Fibroblast of lung (primary cell): ENCODE measurements around the gene MEG3. TPM values are rescaled to one million over a fixed set of nuclear protein-coding genes. Genes with fewer than 3 reads are reported as not detected.

ENCODE experiments used
- DNase-seq, 2 donors: peaks; one replicate each; pipeline versions ENCODE4 v3.0.0 to v3.0.0-alpha.2; 2010; ENCODE audit warnings: low read depth in 2 of 2
- H2AFZ ChIP-seq: 2 replicates; pipeline ENCODE4 v1.5.1; 2012; ENCODE audit warnings: low read length, control low read depth, inconsistent platforms
- H3K27ac ChIP-seq: 2 replicates; pipeline ENCODE4 v1.5.1; 2011; ENCODE audit warnings: low read length, control low read depth; ENCODE audit not compliant: insufficient read depth
- H3K27me3 ChIP-seq: 2 replicates; pipeline ENCODE4 v1.5.1; 2011; ENCODE audit warnings: mild to moderate bottlenecking, low read length; ENCODE audit not compliant: control insufficient read depth, insufficient read depth
- H3K36me3 ChIP-seq: 2 replicates; pipeline ENCODE4 v1.5.1; 2011; ENCODE audit warnings: low read length; ENCODE audit not compliant: control insufficient read depth, insufficient read depth
- H3K4me1 ChIP-seq: 2 replicates; pipeline ENCODE4 v1.5.1; 2011; ENCODE audit warnings: low read length; ENCODE audit not compliant: control insufficient read depth, insufficient read depth; ENCODE audit errors: extremely low read depth
- H3K4me2 ChIP-seq: 2 replicates; pipeline ENCODE4 v1.5.1; 2011; ENCODE audit warnings: low read length, control low read depth; ENCODE audit not compliant: insufficient read depth; ENCODE audit errors: extremely low read depth
- H3K4me3 ChIP-seq, 4 experiments: fragments of 200-600 bp in 1 of 4; sonication (generic) in 1 of 4; replicated peaks in 1 of 4; 2 replicates each; pipeline ENCODE4 v1.5.1; 2011 to 2016; ENCODE audit warnings: low read length in 4 of 4, low read depth in 3 of 4, mild to moderate bottlenecking in 3 of 4, control low read depth in 2 of 4, inconsistent platforms in 1 of 4, mixed read lengths in 1 of 4; ENCODE audit not compliant: insufficient read depth in 1 of 4; ENCODE audit errors: control extremely low read depth in 1 of 4
- H3K79me2 ChIP-seq: 2 replicates; pipeline ENCODE4 v1.5.1; 2012; ENCODE audit warnings: mild to moderate bottlenecking, low read length, inconsistent platforms; ENCODE audit not compliant: control insufficient read depth, insufficient read depth
- H3K9ac ChIP-seq: 2 replicates; pipeline ENCODE4 v1.5.1; 2011; ENCODE audit warnings: mild to moderate bottlenecking, low read length, control low read depth; ENCODE audit not compliant: insufficient read depth
- H3K9me3 ChIP-seq: 2 replicates; pipeline ENCODE4 v1.5.1; 2012; ENCODE audit warnings: low read depth, low read length; ENCODE audit not compliant: control insufficient read depth, insufficient read depth
- H4K20me1 ChIP-seq: 2 replicates; pipeline ENCODE4 v1.5.1; 2011; ENCODE audit warnings: low read length; ENCODE audit not compliant: control insufficient read depth, insufficient read depth; ENCODE audit errors: extremely low read depth
- EZH2 ChIP-seq: IDR thresholded peaks from 2 replicates; pipeline ENCODE4 v1.5.1; 2012; ENCODE audit warnings: low read length, control low read depth, mild to moderate bottlenecking; ENCODE audit errors: missing control alignments
- polyA plus RNA-seq, 2 donors: library from polyadenylated mRNA; depleted of rRNA in 1 of 2; stranded (reverse) in 1 of 2; unstranded in 1 of 2; fragments of >200 nt; gene quantifications; 2 replicates each; pipeline ENCODE4 v1.2.1, GENCODE V29; 2011 to 2012; ENCODE audit warnings: missing spikeins in 1 of 2
- total RNA-seq: library from RNA; depleted of rRNA; stranded (reverse); fragments of >200 nt; gene quantifications from 2 replicates; pipeline ENCODE4 v1.2.1, GENCODE V29; 2014
- TF ChIP-seq, protein P1 (sequence below), 2 donors: IDR thresholded peaks in 1 of 2; conservative IDR thresholded peaks in 1 of 2; 1 replicate in 1 of 2; 2 replicates in 1 of 2; pipeline ENCODE4 v1.5.1; 2011 to 2012; ENCODE audit warnings: low read length in 2 of 2, control low read depth in 1 of 2, inconsistent platforms in 1 of 2, low read depth in 1 of 2, mild to moderate bottlenecking in 1 of 2

Gene MEG3
- total and polyA plus RNA-seq, 2 donors (not counting 1 experiment from before 2014, with no cell fraction given): 104 to 182 TPM

DNA sequence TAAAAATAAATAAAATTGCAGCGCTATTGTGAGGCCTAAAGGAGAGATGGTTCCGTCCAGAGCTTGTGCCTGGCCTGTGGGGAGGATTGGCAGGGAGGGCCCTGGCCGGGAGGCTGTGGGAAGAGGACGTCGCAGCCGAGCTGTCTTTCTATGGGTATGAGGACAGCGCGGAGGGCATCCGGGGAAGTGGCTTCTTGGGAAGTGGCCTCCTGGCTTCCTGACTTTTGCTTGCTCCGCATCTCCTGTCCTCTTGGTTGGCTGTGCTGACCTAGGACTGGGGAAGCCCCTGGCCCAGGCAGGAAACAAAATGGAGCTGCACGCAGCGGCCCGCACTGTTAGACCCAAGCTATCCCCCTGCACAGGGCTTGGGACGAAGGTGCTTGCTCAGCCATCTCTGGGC is 22.2 kb upstream of the MEG3 start:
- no peaks in the 10 kb centered on the region for H4K20me1 ChIP-seq
- no peaks in the 10 kb centered on the region for H3K9me3 ChIP-seq
- no peaks in the 10 kb centered on the region for H3K36me3 ChIP-seq
- no peak overlapping the region for H3K27ac ChIP-seq
- H3K4me1 ChIP-seq: no peaks in the 10 kb centered on the region
- DNase-seq: no peak
- no peaks in the 10 kb centered on the region for H3K79me2 ChIP-seq
- H2AFZ ChIP-seq: no peak overlapping the region
- H3K4me2 ChIP-seq: no peak overlapping the region
- TF ChIP-seq, protein P1, sequence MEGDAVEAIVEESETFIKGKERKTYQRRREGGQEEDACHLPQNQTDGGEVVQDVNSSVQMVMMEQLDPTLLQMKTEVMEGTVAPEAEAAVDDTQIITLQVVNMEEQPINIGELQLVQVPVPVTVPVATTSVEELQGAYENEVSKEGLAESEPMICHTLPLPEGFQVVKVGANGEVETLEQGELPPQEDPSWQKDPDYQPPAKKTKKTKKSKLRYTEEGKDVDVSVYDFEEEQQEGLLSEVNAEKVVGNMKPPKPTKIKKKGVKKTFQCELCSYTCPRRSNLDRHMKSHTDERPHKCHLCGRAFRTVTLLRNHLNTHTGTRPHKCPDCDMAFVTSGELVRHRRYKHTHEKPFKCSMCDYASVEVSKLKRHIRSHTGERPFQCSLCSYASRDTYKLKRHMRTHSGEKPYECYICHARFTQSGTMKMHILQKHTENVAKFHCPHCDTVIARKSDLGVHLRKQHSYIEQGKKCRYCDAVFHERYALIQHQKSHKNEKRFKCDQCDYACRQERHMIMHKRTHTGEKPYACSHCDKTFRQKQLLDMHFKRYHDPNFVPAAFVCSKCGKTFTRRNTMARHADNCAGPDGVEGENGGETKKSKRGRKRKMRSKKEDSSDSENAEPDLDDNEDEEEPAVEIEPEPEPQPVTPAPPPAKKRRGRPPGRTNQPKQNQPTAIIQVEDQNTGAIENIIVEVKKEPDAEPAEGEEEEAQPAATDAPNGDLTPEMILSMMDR (conservative IDR thresholded peaks at IDR 0.05 in 1 of 2, IDR thresholded peaks at IDR 0.05 in 1 of 2; ENCODE audit: low read depth in 1 of 2, low read length in 2 of 2): no peak
- TF ChIP-seq EZH2: no peak
- no peak overlapping the region for H3K4me3 ChIP-seq
- H3K9ac ChIP-seq: no peak overlapping the region
- H3K27me3 ChIP-seq: no peaks in the 10 kb centered on the region

DNA sequence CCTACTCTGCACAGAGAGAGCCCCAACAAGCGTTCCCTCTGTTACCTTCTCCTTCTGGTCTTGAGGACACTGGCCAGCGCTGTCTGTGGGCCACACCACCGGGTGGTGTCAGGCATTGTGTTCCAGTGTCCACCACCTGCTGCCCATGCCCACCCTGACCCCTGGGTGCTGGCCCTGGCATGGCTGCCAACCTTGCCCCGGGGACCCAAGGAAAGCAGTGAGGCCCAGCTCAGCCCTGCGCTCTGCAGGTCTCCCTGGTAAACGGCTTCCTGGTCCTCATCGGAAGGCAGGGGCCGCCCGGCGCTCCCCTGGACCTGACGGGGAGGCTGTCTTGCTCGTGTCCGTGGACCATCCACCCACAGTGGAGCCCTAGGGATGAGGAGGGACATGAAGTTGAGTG is 21.8 kb upstream of the MEG3 start:
- no peak for DNase-seq
- no peaks in the 10 kb centered on the region for H4K20me1 ChIP-seq
- no peaks in the 10 kb centered on the region for H3K79me2 ChIP-seq
- H2AFZ ChIP-seq: no peak overlapping the region
- H3K9me3 ChIP-seq: no peaks in the 10 kb centered on the region
- no peaks in the 10 kb centered on the region for H3K36me3 ChIP-seq
- H3K4me1 ChIP-seq: no peaks in the 10 kb centered on the region
- no peak overlapping the region for H3K4me2 ChIP-seq
- no peak overlapping the region for H3K9ac ChIP-seq
- H3K27me3 ChIP-seq: no peaks in the 10 kb centered on the region
- no peak overlapping the region for H3K4me3 ChIP-seq
- TF ChIP-seq EZH2: no peak
- TF ChIP-seq, protein P1 (conservative IDR thresholded peaks at IDR 0.05 in 1 of 2, IDR thresholded peaks at IDR 0.05 in 1 of 2; ENCODE audit: low read depth in 1 of 2, low read length in 2 of 2): no peak
- H3K27ac ChIP-seq: no peak overlapping the region

DNA sequence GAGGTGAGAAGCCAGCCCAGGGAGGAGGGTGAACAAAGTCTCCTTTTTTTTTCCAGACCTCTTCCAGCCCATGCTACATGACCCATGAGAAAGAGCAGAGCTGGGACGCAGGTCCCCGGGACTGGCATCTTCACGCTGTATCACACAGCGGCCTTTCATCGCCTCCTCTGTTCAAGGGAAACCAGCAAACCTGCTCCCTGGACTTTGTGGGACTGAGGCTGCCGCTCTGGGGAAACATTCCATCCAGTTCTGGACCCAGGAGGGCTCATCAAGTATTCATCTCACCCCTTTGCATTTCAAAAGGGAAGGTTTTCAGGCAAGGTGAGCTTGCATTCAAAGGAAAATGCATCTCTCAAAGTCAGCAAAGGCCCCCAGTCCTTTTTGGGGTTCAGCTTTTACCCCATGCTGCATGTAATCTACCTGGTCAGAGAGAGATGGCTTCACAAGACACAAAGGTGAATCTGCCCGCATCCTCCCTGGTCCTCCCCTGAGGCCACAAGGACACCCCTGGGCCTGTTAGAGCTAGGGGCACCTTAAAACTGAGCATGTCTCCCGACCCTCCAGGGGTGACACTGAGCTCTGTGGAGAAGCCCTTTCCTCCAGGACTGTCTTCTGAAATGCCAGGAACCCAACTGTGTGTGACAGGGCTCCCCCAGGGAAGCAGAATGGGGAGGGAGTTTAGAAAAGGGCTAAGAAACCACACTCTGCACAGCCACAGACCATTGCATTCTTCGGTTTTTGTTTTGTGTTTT is 21.2 kb upstream of the MEG3 start:
- H3K4me2 ChIP-seq: no peak overlapping the region
- H3K9ac ChIP-seq: no peak overlapping the region
- TF ChIP-seq, protein P1 (conservative IDR thresholded peaks at IDR 0.05 in 1 of 2, IDR thresholded peaks at IDR 0.05 in 1 of 2; ENCODE audit: low read depth in 1 of 2, low read length in 2 of 2): no peak
- TF ChIP-seq EZH2: no peak
- H2AFZ ChIP-seq: no peak overlapping the region
- H3K4me1 ChIP-seq: no peaks in the 10 kb centered on the region
- H3K27ac ChIP-seq: no peak overlapping the region
- H3K27me3 ChIP-seq: no peaks in the 10 kb centered on the region
- no peak overlapping the region for H3K4me3 ChIP-seq
- no peaks in the 10 kb centered on the region for H3K36me3 ChIP-seq
- H3K9me3 ChIP-seq: no peaks in the 10 kb centered on the region
- DNase-seq: no peak
- no peaks in the 10 kb centered on the region for H3K79me2 ChIP-seq
- no peaks in the 10 kb centered on the region for H4K20me1 ChIP-seq
